ENCODE measurements around the gene KRTAP10-5.
"Not testable (repeated sequence)": the region's sequence is repeated elsewhere in the genome, so short reads cannot be mapped to it uniquely, and the experiment has no call there.

The KRTAP10-5 gene

DNA sequence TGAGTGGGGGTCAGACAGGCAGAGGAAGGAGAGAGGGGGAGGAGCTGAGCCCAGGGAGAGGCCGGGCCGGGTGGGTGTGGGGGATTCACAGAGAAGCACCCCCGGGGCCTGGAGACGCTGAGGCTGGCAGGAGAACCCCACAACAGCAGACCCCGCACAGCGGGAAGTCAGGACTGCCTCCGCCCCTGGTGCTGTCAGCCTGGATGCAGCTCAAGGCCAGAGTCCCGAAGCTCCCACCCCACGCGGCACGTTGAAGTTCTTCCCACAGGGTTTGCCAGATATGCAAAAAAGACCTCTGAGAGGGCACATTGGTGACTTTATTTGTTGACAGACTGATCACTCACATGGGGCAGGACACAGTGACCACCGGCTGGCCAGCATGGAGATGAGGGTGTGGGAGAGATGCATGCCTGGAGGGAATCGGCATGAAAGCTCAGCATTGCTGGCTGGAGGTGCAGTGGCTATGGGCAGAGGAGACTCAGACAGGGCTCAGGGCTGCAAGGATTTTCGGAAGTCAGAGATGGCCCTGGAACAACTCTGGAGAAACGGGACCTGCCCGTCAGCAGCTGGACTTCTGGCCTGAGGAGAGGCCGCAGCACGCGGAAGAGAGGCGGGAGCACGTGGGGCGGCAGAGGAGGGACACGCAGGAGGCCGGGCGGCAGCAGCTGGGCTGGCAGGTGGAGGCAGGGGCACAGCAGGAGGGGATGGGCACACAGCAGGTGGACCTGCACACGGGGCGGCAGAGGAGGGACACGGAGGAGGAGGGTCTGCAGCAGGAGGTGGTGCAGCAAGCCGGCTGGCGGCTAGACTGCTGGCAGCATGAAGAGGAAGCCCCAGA, 22.7 kb downstream of the KRTAP10-5 start:
- DNase-seq: peak in 4 of 42 donors; percentile 12 to 33 (median 26)
- intact Hi-C loops (cut with DNase I): no loop called here

DNA sequence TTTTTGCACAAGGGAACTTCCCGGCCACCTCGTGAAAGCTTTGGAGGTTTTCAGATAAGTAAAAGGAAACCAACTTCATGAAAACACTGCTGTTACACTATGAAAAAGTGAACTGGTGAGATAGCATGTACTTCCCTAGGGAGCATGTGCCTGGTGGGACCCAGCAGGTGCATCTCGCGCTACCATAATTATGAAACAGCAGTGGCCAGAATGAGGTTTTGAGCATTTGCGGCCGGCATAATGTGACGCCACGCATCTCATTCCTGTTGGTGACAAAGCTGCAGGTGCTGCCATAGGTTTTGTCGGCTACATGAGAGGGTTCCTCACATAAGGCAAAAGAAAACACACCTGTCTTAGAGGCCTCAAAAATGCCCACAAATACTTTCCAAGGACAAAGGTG, 23.5 kb downstream of the KRTAP10-5 start:
- intact Hi-C loops (cut with DNase I): no loop called here
- peak in 2 of 42 donors; percentile 9 to 25 for DNase-seq

DNA sequence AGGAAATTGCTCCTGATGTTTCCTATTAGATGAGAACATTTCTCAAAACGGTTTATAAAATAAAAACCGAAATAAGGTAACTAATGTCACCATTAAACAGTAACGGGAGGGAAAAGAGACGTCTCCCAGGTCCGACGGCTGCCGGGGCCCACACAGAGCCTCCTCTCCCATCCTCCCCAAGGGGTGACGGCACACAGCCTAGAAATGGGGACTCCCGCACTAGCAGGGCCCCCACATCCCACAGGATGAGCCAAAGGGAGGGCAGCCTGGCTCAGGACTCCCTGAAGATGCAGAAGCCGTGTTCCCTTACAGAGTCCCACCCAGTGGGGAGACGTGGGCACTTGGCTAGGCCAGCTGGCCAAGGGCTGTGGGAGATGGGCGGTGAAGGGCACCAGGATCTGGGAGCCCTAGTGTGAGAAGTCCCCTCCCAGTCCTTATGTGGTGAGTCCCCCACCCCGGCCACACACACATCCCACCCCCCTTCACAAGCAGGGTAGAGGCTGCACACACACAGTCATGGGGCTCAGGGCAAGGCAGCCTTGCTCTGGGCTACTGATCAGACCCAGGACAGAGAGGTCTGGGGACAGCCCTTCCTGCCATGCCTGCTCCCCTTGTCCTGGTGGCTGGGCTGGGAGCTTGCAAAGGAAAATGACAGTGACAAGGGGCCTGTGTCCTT, 25.1 kb downstream of the KRTAP10-5 start:
- intact Hi-C loops (cut with DNase I): no loop called here
- peak in 6 of 42 donors; percentile 1 to 26 (median 9) for DNase-seq

DNA sequence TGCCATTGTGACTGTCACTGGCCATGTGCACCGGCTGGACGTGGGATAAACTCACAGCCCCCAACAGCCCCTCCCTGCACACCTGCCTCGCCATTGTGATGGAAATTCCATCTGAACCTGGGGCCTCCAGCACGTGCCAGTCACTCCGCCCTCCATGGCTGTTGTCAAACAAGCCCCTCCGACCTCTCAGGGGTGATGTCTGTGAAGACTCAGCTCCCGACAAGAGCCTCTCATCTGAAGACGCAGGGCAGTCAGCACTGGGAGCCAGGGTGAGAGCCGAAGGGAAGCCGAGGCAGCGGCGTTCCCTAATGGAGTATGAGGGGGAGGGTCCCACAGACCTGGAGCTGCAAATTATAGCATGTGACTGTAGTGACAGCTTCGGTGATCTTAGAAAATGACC, 27.7 kb downstream of the KRTAP10-5 start:
- DNase-seq: peak in 6 of 42 donors; percentile 3 to 33 (median 10)
- intact Hi-C loops (cut with DNase I): no loop called here

DNA sequence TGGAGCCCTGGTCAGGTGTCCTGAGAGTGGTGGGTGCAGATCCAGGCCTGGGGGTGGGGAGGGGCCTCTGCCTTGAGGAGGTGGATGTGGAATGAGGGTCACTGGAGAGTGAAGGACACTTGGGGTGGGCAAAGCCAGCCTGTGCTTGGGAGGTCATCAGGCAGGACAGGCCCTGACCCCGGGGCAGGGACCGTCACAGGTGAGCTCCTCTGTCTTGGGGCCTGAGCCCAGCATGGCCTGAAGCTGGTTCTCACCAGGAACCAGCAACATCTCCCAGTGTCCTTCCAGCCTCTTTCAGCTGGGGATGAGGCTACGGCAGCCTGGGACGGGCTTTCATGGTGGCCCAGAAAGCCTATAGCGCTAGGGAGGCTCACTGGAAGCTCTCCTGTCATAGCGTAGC, 28.3 kb downstream of the KRTAP10-5 start:
- intact Hi-C loops (cut with DNase I): no loop called here
- DNase-seq: peak in 5 of 42 donors; percentile 2 to 17 (median 11)

DNA sequence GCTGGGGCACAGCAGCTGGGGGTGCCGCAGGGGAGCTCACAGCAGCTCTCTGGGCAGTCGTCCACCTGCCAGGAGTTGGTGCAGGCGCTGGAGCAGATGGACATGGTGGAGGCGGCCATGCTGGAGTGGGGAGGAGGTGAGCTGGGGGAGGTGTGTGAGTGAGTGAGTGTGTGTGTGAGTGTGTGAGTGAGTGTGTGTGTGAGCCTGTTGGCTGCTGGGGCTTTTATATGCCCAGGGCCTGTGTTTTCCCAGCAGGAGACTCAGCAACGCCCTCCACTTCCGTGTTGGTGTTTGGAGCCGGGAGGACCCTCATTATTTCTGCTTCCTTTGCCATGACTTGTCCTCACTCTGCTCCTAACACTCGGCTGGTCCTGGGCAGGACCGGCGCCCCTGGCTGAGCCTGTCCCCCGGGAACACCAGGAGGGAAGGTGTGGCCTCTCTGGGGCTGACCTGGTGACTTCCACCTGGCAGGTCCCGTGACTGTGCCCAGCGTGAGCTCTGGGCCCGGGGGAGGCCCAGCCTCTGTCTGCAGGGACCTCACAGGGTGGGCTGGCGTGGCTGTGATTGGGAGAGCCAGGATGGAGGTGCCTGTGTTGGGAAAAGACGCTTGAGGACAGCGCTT, 29.0 kb downstream of the KRTAP10-5 start, which contains the start of gene KRTAP10-2:
KRTAP10-2 (minus strand) TSS at position 166 of the 622 bp plus-strand sequence; CDS start at position 119, 47 bp downstream.
- intact Hi-C loops (cut with DNase I): no loop called here
- peak in 10 of 42 donors; percentile 2 to 21 (median 6) for DNase-seq

DNA sequence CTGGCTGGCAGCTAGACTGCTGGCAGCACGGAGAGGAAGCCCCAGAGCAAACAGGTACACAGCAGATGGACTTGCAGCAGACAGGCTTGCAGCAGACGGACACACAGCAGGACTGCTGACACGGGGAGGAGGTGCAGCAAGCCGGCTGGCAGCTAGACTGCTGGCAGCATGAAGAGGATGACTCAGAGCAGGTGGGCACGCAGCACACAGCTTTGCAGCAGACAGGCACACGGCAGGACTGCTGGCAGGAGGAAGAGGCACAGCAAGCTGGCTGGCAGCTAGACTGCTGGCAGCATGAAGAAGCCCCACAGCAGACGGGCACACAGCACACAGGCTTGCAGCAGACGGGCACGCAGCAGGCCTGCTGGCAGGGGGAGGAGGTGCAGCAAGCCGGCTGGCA, 29.6 kb downstream of the KRTAP10-5 start:
- peak in 5 of 42 donors; percentile 1 to 23 (median 11) for DNase-seq
- intact Hi-C loops (cut with DNase I): no loop called here

DNA sequence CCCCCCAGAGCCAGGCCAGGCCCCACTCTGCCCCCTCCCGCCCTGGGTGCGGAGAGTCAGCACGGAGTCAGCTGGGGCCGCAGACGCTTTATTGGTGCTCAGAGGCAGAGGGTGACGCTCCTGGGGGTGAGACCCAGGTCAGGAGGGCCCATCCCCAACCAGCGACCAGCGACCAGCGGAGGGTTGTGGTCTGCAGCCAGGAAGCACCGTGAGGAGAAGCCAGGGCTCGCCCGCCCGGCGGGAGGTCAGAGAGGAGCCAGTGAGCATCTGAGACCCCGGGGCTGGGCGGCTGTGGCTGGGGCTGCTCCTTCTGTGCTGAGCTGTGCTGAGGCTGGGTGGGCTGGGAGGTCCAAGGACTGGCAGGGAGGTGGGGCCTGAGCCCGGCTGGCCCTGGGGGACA, 30.1 kb downstream of the KRTAP10-5 start:
- intact Hi-C loops (cut with DNase I): not testable (repeated sequence)
- DNase-seq: peak in 10 of 42 donors; percentile 2 to 24 (median 9)

DNA sequence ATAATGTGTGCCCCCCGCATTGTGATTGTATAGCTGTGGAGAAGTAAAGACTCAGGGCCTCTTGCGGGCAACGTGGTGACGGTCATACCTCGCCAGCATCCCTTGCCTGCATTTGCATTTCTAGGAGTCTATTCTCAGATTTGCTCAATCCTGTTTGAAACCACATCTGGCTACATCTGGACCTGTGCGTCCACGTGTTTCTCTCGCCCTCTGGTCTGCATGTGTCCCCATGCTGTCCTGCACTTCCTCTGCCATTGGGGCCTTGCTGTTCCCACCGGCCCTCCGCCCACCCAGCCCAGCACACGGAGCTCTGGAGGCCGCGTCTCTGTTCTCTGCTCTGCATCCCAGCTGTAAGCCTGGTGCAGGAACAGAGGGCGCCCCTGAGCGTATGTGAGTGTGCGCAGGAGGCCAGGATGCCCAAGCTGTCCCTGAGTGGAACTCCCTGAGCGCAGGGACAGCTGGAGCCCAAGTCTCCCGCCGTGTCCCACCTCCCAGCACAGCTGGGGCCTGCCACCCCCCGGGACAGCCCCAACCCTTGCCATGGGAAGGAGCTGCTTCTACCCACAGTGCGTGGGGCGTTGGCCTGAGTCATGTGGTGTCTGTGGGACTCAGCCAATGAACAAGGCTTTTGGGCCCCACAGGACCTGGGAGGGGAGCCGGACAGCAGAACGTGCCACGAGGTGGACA, 30.7 kb downstream of the KRTAP10-5 start:
- DNase-seq: peak in 8 of 42 donors; percentile 7 to 30 (median 12)
- intact Hi-C loops (cut with DNase I): no loop called here

DNA sequence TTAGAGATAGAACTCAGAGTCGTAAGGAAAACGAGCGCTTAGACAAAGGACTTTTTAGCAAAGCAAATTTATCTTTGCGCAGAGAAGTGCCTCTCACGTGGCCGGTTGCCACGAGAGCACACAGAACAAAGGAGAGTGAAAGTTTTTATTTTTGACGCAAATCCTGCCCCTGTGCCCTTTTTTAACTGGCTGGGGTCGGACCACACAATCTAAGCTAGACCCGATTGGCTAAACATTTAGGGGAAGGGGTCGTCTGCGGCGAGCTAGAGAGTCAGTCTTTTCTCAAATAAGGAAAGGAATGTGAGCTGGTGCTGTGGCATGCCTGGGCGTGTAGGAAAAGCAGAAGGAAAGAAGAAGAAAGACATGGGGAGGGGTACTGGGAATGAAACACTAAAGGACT, 31.5 kb downstream of the KRTAP10-5 start:
- intact Hi-C loops (cut with DNase I): no loop called here
- DNase-seq: peak in 4 of 42 donors; percentile 6 to 20 (median 12)

DNA sequence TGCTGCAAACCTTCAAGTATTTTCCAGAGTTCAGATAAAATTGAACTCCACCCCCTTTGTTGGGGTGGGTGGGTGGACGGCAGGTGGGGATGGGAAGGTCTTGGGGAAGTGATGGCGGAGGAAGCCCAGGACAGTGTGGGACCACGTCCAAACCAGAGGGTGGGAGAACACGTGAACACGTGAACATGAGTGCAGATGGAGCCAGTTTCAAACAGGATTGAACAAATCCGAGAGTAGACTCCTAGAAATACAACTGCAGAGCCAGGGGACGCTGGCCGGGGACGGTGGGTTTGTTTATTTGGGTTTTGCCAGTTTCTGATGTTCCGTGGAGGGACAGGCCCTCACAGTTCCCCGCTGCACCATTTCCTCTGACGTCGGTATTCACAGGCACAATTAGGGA, 32.0 kb downstream of the KRTAP10-5 start:
- DNase-seq: peak in 3 of 42 donors; percentile 1 to 22 (median 4)
- intact Hi-C loops (cut with DNase I): no loop called here

DNA sequence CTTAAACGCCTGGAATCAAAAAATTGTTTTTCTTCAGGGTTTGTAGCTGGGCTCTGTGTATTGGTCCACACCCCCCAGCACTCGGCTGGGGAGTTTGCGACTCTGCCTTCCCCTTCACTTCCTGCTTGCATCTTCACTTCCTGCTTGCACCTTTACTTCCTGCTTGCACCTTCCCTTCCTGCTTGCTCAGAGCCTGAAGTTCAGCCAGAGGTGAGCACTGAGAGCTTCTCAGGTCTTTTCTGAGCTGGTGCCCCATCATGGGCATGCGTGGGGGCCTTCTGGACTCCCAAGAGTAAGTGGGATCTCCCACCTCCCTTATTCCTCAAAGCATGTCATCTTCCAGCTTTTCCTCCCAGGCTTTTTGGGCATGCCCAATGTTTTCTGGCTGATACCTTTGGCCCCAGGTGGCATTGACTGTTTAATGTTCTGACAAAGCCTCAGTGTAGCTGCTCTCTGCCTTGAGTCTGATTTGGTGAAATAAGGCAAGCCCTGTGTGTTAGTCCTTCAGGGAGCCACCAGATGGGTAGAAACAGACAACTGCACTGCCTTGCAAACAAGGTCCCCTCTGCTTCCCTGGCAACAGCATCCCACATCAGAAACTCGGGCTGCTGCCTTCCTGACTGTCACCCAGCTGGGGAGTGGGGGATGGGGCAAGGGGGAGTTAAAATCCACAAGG, 32.6 kb downstream of the KRTAP10-5 start:
- intact Hi-C loops (cut with DNase I): no loop called here
- DNase-seq: peak in 5 of 42 donors; percentile 1 to 21 (median 5)

DNA sequence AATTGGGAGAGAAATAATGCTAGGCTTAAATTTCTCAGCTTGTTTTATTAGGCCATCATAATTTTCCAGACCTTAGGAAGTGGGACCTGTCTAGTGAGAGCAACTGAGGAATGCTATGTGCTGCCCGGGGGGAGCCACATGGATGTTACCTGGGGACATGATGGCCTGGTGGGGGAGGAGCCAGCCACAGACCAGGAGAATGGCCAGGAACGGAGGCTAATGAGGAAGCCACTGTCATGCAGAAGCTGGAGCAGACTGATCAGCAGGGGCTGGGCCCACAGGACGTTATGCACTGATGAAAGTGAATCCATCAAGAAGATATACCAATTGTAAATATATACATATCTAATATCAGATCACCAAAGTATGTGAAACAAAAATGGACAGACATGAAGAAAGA, 35.8 kb downstream of the KRTAP10-5 start:
- intact Hi-C loops (cut with DNase I): no loop called here
- peak in 3 of 42 donors; percentile 1 to 6 (median 1) for DNase-seq

DNA sequence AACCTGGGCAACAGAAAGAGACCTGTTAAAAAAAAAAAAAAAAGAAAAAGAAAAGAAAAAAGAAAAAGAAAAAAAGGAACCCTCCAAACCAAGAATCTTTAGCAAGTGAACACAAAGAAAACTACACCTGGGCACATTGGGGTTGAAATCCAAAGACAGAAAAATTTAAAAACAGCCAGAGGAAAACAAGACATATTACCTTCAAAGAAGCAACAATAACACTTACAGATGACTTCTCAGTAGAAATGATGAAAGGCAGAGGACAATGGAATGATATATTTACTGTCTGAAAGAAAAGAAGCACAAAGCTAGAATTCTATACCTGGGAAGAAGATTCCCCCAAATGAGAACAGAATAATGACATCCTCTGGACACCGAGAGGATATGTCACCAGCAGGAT, 37.7 kb downstream of the KRTAP10-5 start:
- no peak for DNase-seq
- intact Hi-C loops (cut with DNase I): no loop called here

DNA sequence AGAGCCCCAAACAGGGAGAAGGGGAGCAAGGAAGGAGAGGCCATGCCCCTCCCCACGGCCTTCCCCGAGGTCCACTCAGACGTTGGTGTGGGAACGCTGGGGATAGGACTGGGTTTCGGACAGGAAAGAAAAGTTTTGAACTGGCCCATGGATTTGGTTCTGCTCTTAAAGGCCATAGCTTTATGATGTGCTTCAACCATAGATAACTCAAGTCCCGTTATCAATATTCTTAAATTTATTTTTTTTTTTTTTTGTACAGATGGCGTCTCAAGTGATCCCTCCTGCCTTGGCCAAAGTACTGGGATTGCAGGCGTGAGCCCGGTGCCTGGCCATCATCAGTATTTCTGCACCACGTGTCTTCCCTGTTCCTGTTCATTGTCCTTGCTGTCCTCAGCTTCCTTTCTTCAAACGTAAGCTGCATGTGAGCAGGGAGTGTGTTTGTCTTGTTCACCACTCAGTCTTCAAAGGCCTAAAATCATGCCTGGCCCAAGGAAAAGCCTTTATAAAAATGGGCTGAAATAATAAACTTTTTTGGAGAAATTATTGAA, 39.6 kb downstream of the KRTAP10-5 start:
- intact Hi-C loops (cut with DNase I): no loop called here
- peak in 7 of 42 donors; percentile 1 to 29 (median 14) for DNase-seq

DNA sequence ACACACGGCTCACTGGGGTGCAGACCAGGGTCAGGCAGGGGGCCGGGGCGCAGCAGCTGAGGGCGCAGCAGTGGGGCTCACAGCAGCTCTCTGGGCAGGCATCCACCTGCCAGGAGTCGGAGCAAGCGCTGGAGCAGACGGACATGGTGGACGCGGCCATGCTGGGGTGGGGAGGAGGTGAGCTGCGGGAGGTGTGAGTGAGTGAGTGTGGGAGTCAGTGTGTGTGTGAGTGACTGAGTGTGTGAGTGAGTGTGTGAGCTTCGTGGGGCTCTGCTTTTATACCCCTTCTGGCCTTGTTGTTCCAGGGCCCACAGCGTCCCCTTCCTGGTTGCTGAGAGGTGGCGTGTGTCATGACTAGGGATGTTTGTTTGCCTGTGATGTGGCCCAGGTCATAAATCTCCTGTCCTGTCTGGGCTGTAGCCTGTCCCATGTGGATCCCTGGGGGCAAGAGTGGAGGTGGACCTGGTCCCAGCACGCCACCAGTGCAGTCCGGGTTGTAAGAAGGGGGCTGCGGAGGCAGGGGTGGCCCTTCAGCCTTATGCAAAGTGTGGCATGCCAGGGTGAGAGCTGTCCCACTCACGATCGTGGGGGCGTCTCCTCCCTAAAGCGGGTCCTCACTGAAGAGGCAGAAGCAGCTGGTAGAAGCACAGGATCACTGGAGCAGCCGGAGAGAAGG, 40.3 kb downstream of the KRTAP10-5 start, which contains the start of gene KRTAP10-1:
KRTAP10-1 (minus strand) TSS at position 205 of the 676 bp plus-strand sequence; CDS start at position 160, 45 bp downstream.
- peak in 10 of 42 donors; percentile 0 to 39 (median 14) for DNase-seq
- intact Hi-C loops (cut with DNase I): no loop called here

DNA sequence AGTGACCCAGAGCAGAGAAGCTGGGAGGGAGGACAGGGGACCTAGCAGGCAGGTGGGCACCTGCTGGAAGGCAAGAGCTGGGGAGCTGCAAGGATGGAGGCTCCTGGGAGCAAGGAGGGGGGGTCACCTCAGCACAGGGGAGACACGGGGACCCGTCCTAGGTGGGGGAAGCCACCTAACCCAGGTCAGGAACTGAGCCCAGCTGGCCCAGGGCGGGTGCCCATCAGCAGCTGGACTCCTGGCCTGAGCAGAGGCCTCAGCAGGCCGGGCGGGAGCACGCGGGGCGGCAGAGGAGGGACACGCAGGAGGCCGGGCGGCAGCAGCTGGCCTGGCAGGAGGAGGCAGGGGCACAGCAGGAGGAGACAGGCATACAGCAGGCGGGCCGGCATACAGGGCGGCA, 41.4 kb downstream of the KRTAP10-5 start:
- DNase-seq: peak in 8 of 42 donors; percentile 0 to 26 (median 6)

More for the DNA sequence above, 41.4 kb downstream of the KRTAP10-5 start:
- intact Hi-C loops (cut with DNase I): no loop called here

Data from head of caudate nucleus (tissue), 42 donors.